Large intestine (tissue), 12 donors: ENCODE results near the gene GJD3. TPM values are rescaled to one million over a fixed set of nuclear protein-coding genes. Genes with fewer than 3 reads are reported as not detected.
"Not testable (repeated sequence)": the region's sequence is repeated elsewhere in the genome, so short reads cannot be mapped to it uniquely, and the experiment has no call there.

Experiments
- DNase-seq, 2 donors: peaks; one replicate each; pipeline versions ENCODE4 v3.0.0 to v3.0.0-alpha.2; 2013
- H3K27ac ChIP-seq: one replicate; pipeline ENCODE4 v1.5.1; 2013; ENCODE audit warnings: low read length
- H3K27me3 ChIP-seq: 2 replicates; pipeline ENCODE4 v1.6.1; 2013; ENCODE audit warnings: low read length; ENCODE audit not compliant: control insufficient read depth, insufficient read depth
- H3K36me3 ChIP-seq: 2 replicates; pipeline ENCODE4 v1.6.1; 2013; ENCODE audit warnings: low read length; ENCODE audit not compliant: control insufficient read depth, insufficient read depth
- H3K4me1 ChIP-seq: one replicate; pipeline ENCODE4 v1.6.1; 2013; ENCODE audit warnings: low read length; ENCODE audit not compliant: control insufficient read depth, insufficient read depth
- H3K4me3 ChIP-seq: one replicate; pipeline ENCODE4 v1.5.1; 2013; ENCODE audit warnings: low read length
- H3K9me3 ChIP-seq: one replicate; pipeline ENCODE4 v1.6.1; 2013; ENCODE audit warnings: mild to moderate bottlenecking, low read depth, low read length, moderate library complexity; ENCODE audit not compliant: control insufficient read depth
- WGBS: methylation state at CpG from one replicate; pipeline ENCODE4 v1.1.5; 2013; ENCODE audit warnings: low lambda C conversion rate; ENCODE audit not compliant: insufficient coverage; 5-methylcytosine and 5-hydroxymethylcytosine counted together
- long read RNA-seq, 11 donors: transcript quantifications; one replicate each; lab custom pipeline, GENCODE V29; 2026
- polyA plus RNA-seq: library from polyadenylated mRNA; unstranded; fragments of 120-200 nt; gene quantifications from one replicate; pipeline ENCODE4 v1.2.1, GENCODE V29; 2013

GJD3 gene
- polyA plus RNA-seq, result 0.36 TPM
- long read RNA-seq, donor 1, partial matches to known transcripts, result 0 of 2 reads
- long read RNA-seq, donor 1, other reads (novel, unspliced or antisense), result 0 of 2 reads
- long read RNA-seq, donor 2, transcript GJD3-201 (1 exons, 885 nt), result major isoform, 8 of 8 reads
- long read RNA-seq, donor 2, partial matches to known transcripts, result 0 of 8 reads
- long read RNA-seq, donor 2, other reads (novel, unspliced or antisense), result 0 of 8 reads
- long read RNA-seq, donor 3, result 0 reads
- long read RNA-seq, donor 4, result 0 reads
- long read RNA-seq, donor 5, result 0 reads
- long read RNA-seq, donor 6, partial matches to known transcripts, result 0 of 2 reads
- long read RNA-seq, donor 6, other reads (novel, unspliced or antisense), result 0 of 2 reads
- long read RNA-seq, donor 7, result 0 reads
- long read RNA-seq, donor 8, partial matches to known transcripts, result 0 of 2 reads
- long read RNA-seq, donor 8, other reads (novel, unspliced or antisense), result 0 of 2 reads
- long read RNA-seq, donor 9, partial matches to known transcripts, result 0 of 4 reads
- long read RNA-seq, donor 9, other reads (novel, unspliced or antisense), result 0 of 4 reads
- long read RNA-seq, donor 10, partial matches to known transcripts, result 0 of 2 reads
- long read RNA-seq, donor 10, other reads (novel, unspliced or antisense), result 0 of 2 reads
- long read RNA-seq, donor 11, result 0 reads

GRCh38 chr17:40364121-40364861 lies at the start of gene GJD3:
Gene GJD3, minus strand, starts transcription at chr17:40364737. Its CDS starts 922 bp downstream, at chr17:40363815.
- Histone ChIP-seq H3K27me3 (peaks cover 40% of the 10 kb centered on the region), H3K36me3 (no peaks in the 10 kb centered on the region), H3K4me3 (peak within 1 kb of the TSS; percentile 31), H3K27ac (no peak within 1 kb of the TSS), H3K4me1 (peaks cover 8% of the 10 kb centered on the region), H3K9me3 (no peaks in the 10 kb centered on the region)
- no peak for DNase-seq
- WGBS, result no CpG with 5 or more reads among the region's 22 CpGs

GRCh38 chr17:40414312-40414711 lies 49.8 kb upstream of the GJD3 start:
- not testable (repeated sequence) for H3K27ac ChIP-seq, DNase-seq, H3K36me3 ChIP-seq, H3K4me1 ChIP-seq, H3K9me3 ChIP-seq, H3K27me3 ChIP-seq, H3K4me3 ChIP-seq
- WGBS, result no CpG with 5 or more reads among the region's 4 CpGs

GRCh38 chr17:40412880-40413279 lies 48.3 kb upstream of the GJD3 start:
- no peak overlapping the region for H3K27ac ChIP-seq
- no peaks in the 10 kb centered on the region for H3K4me1 ChIP-seq
- no peak for DNase-seq
- no peak overlapping the region for H3K4me3 ChIP-seq
- H3K36me3 ChIP-seq, result peaks cover 6% of the 10 kb centered on the region
- H3K27me3 ChIP-seq, result no peaks in the 10 kb centered on the region
- H3K9me3 ChIP-seq, result no peaks in the 10 kb centered on the region

GRCh38 chr17:40411821-40412220 lies 47.3 kb upstream of the GJD3 start:
- WGBS, result 100% methylated on average over 2 of the region's 4 CpGs
- Histone ChIP-seq H3K4me3 (no peak overlapping the region), H3K27ac (no peak overlapping the region), H3K9me3 (no peaks in the 10 kb centered on the region), H3K36me3 (peaks cover 6% of the 10 kb centered on the region), H3K27me3 (no peaks in the 10 kb centered on the region), H3K4me1 (no peaks in the 10 kb centered on the region)
- no peak for DNase-seq

GRCh38 chr17:40410082-40410481 lies 45.5 kb upstream of the GJD3 start:
- H3K36me3 ChIP-seq, result peaks cover 7% of the 10 kb centered on the region
- H3K27ac ChIP-seq, result no peak overlapping the region
- H3K4me3 ChIP-seq, result no peak overlapping the region
- no peak for DNase-seq
- no peaks in the 10 kb centered on the region for H3K9me3 ChIP-seq
- 100% methylated on average over 1 of the region's 1 CpG for WGBS
- no peaks in the 10 kb centered on the region for H3K4me1 ChIP-seq
- no peaks in the 10 kb centered on the region for H3K27me3 ChIP-seq

- H3K27ac ChIP-seq, H3K4me1 ChIP-seq, H3K9me3 ChIP-seq, H3K27me3 ChIP-seq, DNase-seq, H3K36me3 ChIP-seq, H3K4me3 ChIP-seq: not testable (repeated sequence)
- WGBS, result no CpG with 5 or more reads among the region's 4 CpGs
Observed at GRCh38 chr17:40409540-40409939, 45.0 kb upstream of the GJD3 start.

- 87% methylated on average over 3 of the region's 3 CpGs for WGBS
- no peaks in the 10 kb centered on the region for H3K27me3 ChIP-seq
Observed at GRCh38 chr17:40407460-40407859, 42.9 kb upstream of the GJD3 start.

GRCh38 chr17:40404003-40404402 lies 39.5 kb upstream of the GJD3 start:
- H3K36me3 ChIP-seq, result peaks cover 10% of the 10 kb centered on the region
- H3K27me3 ChIP-seq, result no peaks in the 10 kb centered on the region
- H3K9me3 ChIP-seq, result no peaks in the 10 kb centered on the region
- H3K4me3 ChIP-seq, result no peak overlapping the region
- DNase-seq, result no peak
- no peaks in the 10 kb centered on the region for H3K4me1 ChIP-seq
- H3K27ac ChIP-seq, result no peak overlapping the region
- WGBS, result 80% methylated on average over 1 of the region's 3 CpGs

More at GRCh38 chr17:40407460-40407859, 42.9 kb upstream of the GJD3 start:
- no peak for DNase-seq
- Histone ChIP-seq H3K9me3 (no peaks in the 10 kb centered on the region), H3K4me3 (no peak overlapping the region), H3K36me3 (peaks cover 7% of the 10 kb centered on the region), H3K27ac (no peak overlapping the region), H3K4me1 (no peaks in the 10 kb centered on the region)

- H3K36me3 ChIP-seq, result peaks cover 10% of the 10 kb centered on the region
- H3K4me1 ChIP-seq, result no peaks in the 10 kb centered on the region
- H3K9me3 ChIP-seq, result no peaks in the 10 kb centered on the region
- no CpG with 5 or more reads among the region's 1 CpG for WGBS
- DNase-seq, result no peak
- no peak overlapping the region for H3K4me3 ChIP-seq
- H3K27ac ChIP-seq, result no peak overlapping the region
- H3K27me3 ChIP-seq, result no peaks in the 10 kb centered on the region
Observed at GRCh38 chr17:40402668-40403067, 38.1 kb upstream of the GJD3 start.

- Histone ChIP-seq H3K4me3 (no peak overlapping the region), H3K27ac (no peak overlapping the region), H3K9me3 (no peaks in the 10 kb centered on the region), H3K4me1 (no peaks in the 10 kb centered on the region), H3K36me3 (peaks cover 13% of the 10 kb centered on the region), H3K27me3 (no peaks in the 10 kb centered on the region)
- peak in 1 of 2 donors; percentile 18 for DNase-seq
- WGBS, result 86% methylated on average over 1 of the region's 4 CpGs
Observed at GRCh38 chr17:40399185-40399584, 34.6 kb upstream of the GJD3 start.
